Type B pancreatic cell (in vitro differentiated cells): ENCODE results near the gene CTRB1. TPM values are rescaled to one million over a fixed set of nuclear protein-coding genes. Genes with fewer than 3 reads are reported as not detected.
"Not testable (repeated sequence)": the region's sequence is repeated elsewhere in the genome, so short reads cannot be mapped to it uniquely, and the experiment has no call there.

Experiments
- DNase-seq: peaks from one replicate; pipeline ENCODE4 v3.0.0; 2021; ENCODE audit warnings: mixed read lengths; ENCODE audit not compliant: unreplicated experiment; ENCODE audit errors: extremely low spot score
- H3K27ac Mint-ChIP-seq: 2 replicates; pipeline ENCODE4 v1.8.0; 2021; ENCODE audit warnings: mild to moderate bottlenecking, mixed read lengths
- H3K27me3 Mint-ChIP-seq: 2 replicates; pipeline ENCODE4 v1.8.0; 2021; ENCODE audit warnings: mixed read lengths
- H3K36me3 Mint-ChIP-seq: 2 replicates; pipeline ENCODE4 v1.8.0; 2021; ENCODE audit warnings: mixed read lengths
- H3K4me1 Mint-ChIP-seq: one replicate; pipeline ENCODE4 v1.8.0; 2021; ENCODE audit warnings: mixed read lengths; ENCODE audit not compliant: unreplicated experiment
- H3K4me3 Mint-ChIP-seq: 2 replicates; pipeline ENCODE4 v1.8.0; 2021; ENCODE audit warnings: mild to moderate bottlenecking, mixed read lengths
- H3K9me3 Mint-ChIP-seq: 2 replicates; pipeline ENCODE4 v1.8.0; 2021; ENCODE audit warnings: mixed read lengths
- CTCF ChIP-seq: fragments of 200-600 bp; sonication (generic); conservative IDR thresholded peaks from 2 replicates; pipeline ENCODE4 v1.5.0; 2021; ENCODE audit warnings: antibody characterized with exemption, mild to moderate bottlenecking
- total RNA-seq: library from RNA; stranded (reverse); gene quantifications from 2 replicates; pipeline ENCODE4 v1.2.1, GENCODE V29; 2021; ENCODE audit warnings: low replicate concordance

The CTRB1 gene
- total RNA-seq, 1 donor from 2014 or later, result not detected

GRCh38 chr16:75198135-75198600 lies 20.6 kb upstream of the CTRB1 start:
- no peak for DNase-seq
- Mint-ChIP-seq H3K9me3 (no peaks in the 10 kb centered on the region), H3K4me3 (no peak overlapping the region), H3K36me3 (no peaks in the 10 kb centered on the region), H3K27ac (no peak overlapping the region), H3K4me1 (peaks cover 10% of the 10 kb centered on the region), H3K27me3 (peaks cover 4% of the 10 kb centered on the region)
- TF ChIP-seq CTCF, result no peak

GRCh38 chr16:75202069-75202590 lies 16.7 kb upstream of the CTRB1 start:
- no peaks in the 10 kb centered on the region for H3K36me3 Mint-ChIP-seq
- TF ChIP-seq CTCF, result no peak
- H3K27ac Mint-ChIP-seq, result no peak overlapping the region
- H3K4me1 Mint-ChIP-seq, result peaks cover 14% of the 10 kb centered on the region
- no peaks in the 10 kb centered on the region for H3K9me3 Mint-ChIP-seq
- H3K4me3 Mint-ChIP-seq, result no peak overlapping the region
- DNase-seq, result no peak
- H3K27me3 Mint-ChIP-seq, result peaks cover 4% of the 10 kb centered on the region

GRCh38 chr16:75203096-75203495 lies 15.7 kb upstream of the CTRB1 start:
- Mint-ChIP-seq H3K27me3 (no peaks in the 10 kb centered on the region), H3K9me3 (no peaks in the 10 kb centered on the region), H3K36me3 (no peaks in the 10 kb centered on the region), H3K4me3 (no peak overlapping the region), H3K27ac (no peak overlapping the region), H3K4me1 (peaks cover 8% of the 10 kb centered on the region)
- no peak for DNase-seq
- no peak for TF ChIP-seq CTCF

GRCh38 chr16:75203667-75204409 lies 14.9 kb upstream of the CTRB1 start:
- DNase-seq, result no peak
- TF ChIP-seq CTCF, result no peak
- Mint-ChIP-seq H3K27ac (peak overlapping the region; percentile 43), H3K4me3 (no peak overlapping the region), H3K27me3 (no peaks in the 10 kb centered on the region), H3K4me1 (peaks cover 4% of the 10 kb centered on the region), H3K36me3 (no peaks in the 10 kb centered on the region), H3K9me3 (no peaks in the 10 kb centered on the region)

GRCh38 chr16:75204410-75204758 lies 14.4 kb upstream of the CTRB1 start:
- H3K9me3 Mint-ChIP-seq, result no peaks in the 10 kb centered on the region
- no peak for TF ChIP-seq CTCF
- H3K27ac Mint-ChIP-seq, result no peak overlapping the region
- H3K4me1 Mint-ChIP-seq, result peaks cover 4% of the 10 kb centered on the region
- H3K4me3 Mint-ChIP-seq, result no peak overlapping the region
- no peaks in the 10 kb centered on the region for H3K36me3 Mint-ChIP-seq
- no peaks in the 10 kb centered on the region for H3K27me3 Mint-ChIP-seq
- DNase-seq, result no peak

GRCh38 chr16:75204905-75205304 lies 13.9 kb upstream of the CTRB1 start:
- not testable (repeated sequence) for H3K4me3 Mint-ChIP-seq, H3K9me3 Mint-ChIP-seq, H3K27ac Mint-ChIP-seq, H3K36me3 Mint-ChIP-seq, DNase-seq, H3K27me3 Mint-ChIP-seq, H3K4me1 Mint-ChIP-seq

GRCh38 chr16:75205438-75205837 lies 13.3 kb upstream of the CTRB1 start:
- not testable (repeated sequence) for H3K36me3 Mint-ChIP-seq, H3K9me3 Mint-ChIP-seq, H3K27me3 Mint-ChIP-seq, DNase-seq, H3K27ac Mint-ChIP-seq, H3K4me3 Mint-ChIP-seq, H3K4me1 Mint-ChIP-seq

GRCh38 chr16:75205961-75206748 lies 12.6 kb upstream of the CTRB1 start:
- DNase-seq, H3K4me3 Mint-ChIP-seq, H3K4me1 Mint-ChIP-seq, H3K27ac Mint-ChIP-seq, H3K9me3 Mint-ChIP-seq, H3K27me3 Mint-ChIP-seq, H3K36me3 Mint-ChIP-seq: not testable (repeated sequence)
